ENCODE data around the gene MSH5. TPM values are rescaled to one million over a fixed set of nuclear protein-coding genes. Genes with fewer than 3 reads are reported as not detected.
A peak's percentile ranks its signal among the peaks of the same experiment; 100 is the strongest.

MSH5 gene
- total and polyA plus RNA-seq, 9 of the 15 experiments (the other 6 are each of a cell fraction or from before 2014, with no cell fraction given): 12.5 to 104 (median 46.6) TPM

- TF ChIP-seq RREB1 (CRISPR knock-in tag; IDR thresholded peaks at IDR 0.05): no peak; the same call in 1 of the 2 replicates
- TF ChIP-seq ZNF121 (CRISPR knock-in tag; conservative IDR thresholded peaks at IDR 0.05): no peak
- TF ChIP-seq MYNN (IDR thresholded peaks at IDR 0.05): no peak
- TF ChIP-seq MYNN (CRISPR knock-in tag; IDR thresholded peaks at IDR 0.05): no peak
- no peak for TF ChIP-seq SRSF9 (IDR thresholded peaks at IDR 0.05; ENCODE audit: borderline replicate concordance, low read depth, low read length)
- peak; percentile 23; the same call in 1 of the 2 replicates for TF ChIP-seq ZNF12 (CRISPR knock-in tag; IDR thresholded peaks at IDR 0.05)
- TF ChIP-seq ZNF347 (CRISPR knock-in tag; IDR thresholded peaks at IDR 0.05; ENCODE audit: low read depth): no peak
- peak; percentile 99 for TF ChIP-seq SRSF3 (IDR thresholded peaks at IDR 0.05; ENCODE audit: insufficient read depth, low read length)
- TF ChIP-seq ZNF436 (CRISPR knock-in tag; IDR thresholded peaks at IDR 0.05): no peak
- no peak for TF ChIP-seq ZNF316 (IDR thresholded peaks at IDR 0.05)
- TF ChIP-seq TCF7L2 (IDR thresholded peaks at IDR 0.05; ENCODE audit: low read depth, low read length): peak; percentile 29; the same call in 1 of the 2 replicates
- no peak for TF ChIP-seq GTF3C2 (IDR thresholded peaks at IDR 0.05; ENCODE audit: borderline replicate concordance, extremely low read depth, insufficient read length)
- TF ChIP-seq ESRRB (CRISPR knock-in tag; IDR thresholded peaks at IDR 0.05; ENCODE audit: borderline replicate concordance): no peak
- TF ChIP-seq, protein P1, sequence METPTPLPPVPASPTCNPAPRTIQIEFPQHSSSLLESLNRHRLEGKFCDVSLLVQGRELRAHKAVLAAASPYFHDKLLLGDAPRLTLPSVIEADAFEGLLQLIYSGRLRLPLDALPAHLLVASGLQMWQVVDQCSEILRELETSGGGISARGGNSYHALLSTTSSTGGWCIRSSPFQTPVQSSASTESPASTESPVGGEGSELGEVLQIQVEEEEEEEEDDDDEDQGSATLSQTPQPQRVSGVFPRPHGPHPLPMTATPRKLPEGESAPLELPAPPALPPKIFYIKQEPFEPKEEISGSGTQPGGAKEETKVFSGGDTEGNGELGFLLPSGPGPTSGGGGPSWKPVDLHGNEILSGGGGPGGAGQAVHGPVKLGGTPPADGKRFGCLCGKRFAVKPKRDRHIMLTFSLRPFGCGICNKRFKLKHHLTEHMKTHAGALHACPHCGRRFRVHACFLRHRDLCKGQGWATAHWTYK (CRISPR knock-in tag; IDR thresholded peaks at IDR 0.05): peak; percentile 39
- peak; percentile 24; the same call in 1 of the 2 replicates for TF ChIP-seq ZSCAN32 (CRISPR knock-in tag; IDR thresholded peaks at IDR 0.05)
- peak in 1 of 2 experiments; percentile 66; a peak in 2 of 4 replicates for TF ChIP-seq SRF (CRISPR knock-in tag; IDR thresholded peaks at IDR 0.05)
- no peak for TF ChIP-seq ZNF717 (CRISPR knock-in tag; IDR thresholded peaks at IDR 0.05)
Measured at GRCh38 chr6:31739639-31740396, at the start of gene MSH5 (continued).
